ENCODE data around the gene DLGAP1. TPM values are rescaled to one million over a fixed set of nuclear protein-coding genes. Genes with fewer than 3 reads are reported as not detected.
"Not testable (repeated sequence)": the region's sequence is repeated elsewhere in the genome, so short reads cannot be mapped to it uniquely, and the experiment has no call there.

The DLGAP1 gene
- total RNA-seq, 1 donor from 2014 or later, result 18.5 TPM

DNA sequence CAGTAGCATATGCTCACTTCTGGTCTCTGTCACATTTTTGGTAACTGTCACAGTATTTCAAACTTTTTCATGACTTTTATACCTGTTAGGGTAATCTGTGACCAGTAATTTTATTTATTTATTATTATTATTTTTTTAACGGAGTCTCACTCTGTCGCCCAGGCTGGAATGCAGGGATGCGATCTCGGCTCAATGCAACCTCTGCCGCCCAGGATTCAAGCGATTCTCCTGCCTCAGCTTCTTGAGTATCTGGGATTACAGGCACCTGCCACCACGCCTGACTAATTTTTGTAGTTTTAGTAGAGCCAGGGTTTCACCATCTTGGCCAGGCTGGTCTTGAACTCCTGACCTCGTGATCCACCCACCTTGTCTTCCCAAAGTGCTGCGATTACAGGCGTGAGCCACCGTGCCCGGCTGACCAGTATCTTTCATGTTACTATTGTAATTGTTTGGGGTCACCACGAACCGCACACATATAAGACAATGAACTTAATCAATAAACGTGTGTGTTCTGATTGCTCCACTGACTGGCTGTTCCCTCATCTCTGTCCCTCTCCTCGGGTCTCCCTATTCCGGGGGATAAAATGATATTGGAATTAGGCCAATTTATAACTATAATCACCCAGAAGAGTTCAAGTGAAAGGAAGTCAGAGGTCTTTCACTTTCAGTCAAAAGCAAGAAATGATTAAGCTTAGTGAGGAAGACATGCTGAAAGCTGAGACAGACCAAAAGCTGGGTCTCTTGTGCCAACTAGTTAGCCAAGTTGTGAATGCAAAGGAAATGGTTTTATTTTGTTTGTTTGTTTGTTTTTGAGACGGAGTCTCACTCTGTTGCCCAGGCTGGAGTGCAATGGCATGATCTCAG lies 982.2 kb downstream of the DLGAP1 start:
- no peak overlapping the region for H3K4me3 Mint-ChIP-seq
- Histone ChIP-seq H4K20me1 (ENCODE audit: low read depth) (no peaks in the 10 kb centered on the region), H3K27me3 (no peaks in the 10 kb centered on the region), H3K4me2 (no peak overlapping the region), H3K4me1 (no peaks in the 10 kb centered on the region), H3K27ac (no peak overlapping the region), H3K9me3 (ENCODE audit: low read depth) (no peaks in the 10 kb centered on the region), H3K4me3 (no peak overlapping the region), H3K9ac (no peak overlapping the region), H3F3A (ENCODE audit: low read depth) (no peaks in the 10 kb centered on the region), H3K36me3 (no peaks in the 10 kb centered on the region), H2AFZ (replicated peaks) (no peak overlapping the region), H3K79me2 (ENCODE audit: low read depth) (no peaks in the 10 kb centered on the region)
- H3K4me1 Mint-ChIP-seq, result peaks cover 7% of the 10 kb centered on the region
- peaks cover 20% of the 10 kb centered on the region for H3K36me3 Mint-ChIP-seq
- H3K27ac Mint-ChIP-seq, result no peak overlapping the region
- TF ChIP-seq EZH2phosphoT487 (IDR thresholded peaks at IDR 0.05) (no peak), EZH2 (IDR thresholded peaks at IDR 0.05) (no peak)
- TF ChIP-seq, protein P1, sequence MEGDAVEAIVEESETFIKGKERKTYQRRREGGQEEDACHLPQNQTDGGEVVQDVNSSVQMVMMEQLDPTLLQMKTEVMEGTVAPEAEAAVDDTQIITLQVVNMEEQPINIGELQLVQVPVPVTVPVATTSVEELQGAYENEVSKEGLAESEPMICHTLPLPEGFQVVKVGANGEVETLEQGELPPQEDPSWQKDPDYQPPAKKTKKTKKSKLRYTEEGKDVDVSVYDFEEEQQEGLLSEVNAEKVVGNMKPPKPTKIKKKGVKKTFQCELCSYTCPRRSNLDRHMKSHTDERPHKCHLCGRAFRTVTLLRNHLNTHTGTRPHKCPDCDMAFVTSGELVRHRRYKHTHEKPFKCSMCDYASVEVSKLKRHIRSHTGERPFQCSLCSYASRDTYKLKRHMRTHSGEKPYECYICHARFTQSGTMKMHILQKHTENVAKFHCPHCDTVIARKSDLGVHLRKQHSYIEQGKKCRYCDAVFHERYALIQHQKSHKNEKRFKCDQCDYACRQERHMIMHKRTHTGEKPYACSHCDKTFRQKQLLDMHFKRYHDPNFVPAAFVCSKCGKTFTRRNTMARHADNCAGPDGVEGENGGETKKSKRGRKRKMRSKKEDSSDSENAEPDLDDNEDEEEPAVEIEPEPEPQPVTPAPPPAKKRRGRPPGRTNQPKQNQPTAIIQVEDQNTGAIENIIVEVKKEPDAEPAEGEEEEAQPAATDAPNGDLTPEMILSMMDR (IDR thresholded peaks at IDR 0.05), result no peak
- H3K9me3 Mint-ChIP-seq, result peaks cover 22% of the 10 kb centered on the region
- no peak for DNase-seq (ENCODE audit: low spot score)
- no peaks in the 10 kb centered on the region for H3K27me3 Mint-ChIP-seq (ENCODE audit: insufficient read depth, low read depth)

DNA sequence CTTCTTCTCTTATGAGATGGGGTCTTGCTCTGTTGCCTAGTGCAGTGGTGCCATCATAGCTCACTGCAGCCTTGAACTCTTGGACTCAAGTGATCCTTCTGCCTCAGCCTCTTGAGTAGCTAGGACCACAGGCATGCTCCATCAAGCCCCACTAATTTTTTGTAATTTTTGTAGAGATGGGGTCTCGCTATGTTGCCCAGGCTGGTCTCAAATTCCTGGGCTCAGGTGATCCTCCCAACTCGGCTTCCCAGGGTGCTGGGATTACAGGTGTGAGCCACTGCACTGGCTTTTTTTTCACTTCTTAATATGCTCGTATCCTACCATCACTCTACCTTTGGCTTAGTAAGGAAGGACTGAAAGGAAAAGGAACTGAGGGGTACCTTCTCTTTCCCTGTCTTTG lies 983.0 kb downstream of the DLGAP1 start:
- H4K20me1 ChIP-seq (ENCODE audit: low read depth); H3K79me2 ChIP-seq (ENCODE audit: low read depth); H2AFZ ChIP-seq (replicated peaks); H3K9ac ChIP-seq; H3K27ac ChIP-seq; H3F3A ChIP-seq (ENCODE audit: low read depth); H3K4me2 ChIP-seq; H3K36me3 ChIP-seq; H3K4me1 ChIP-seq; H3K9me3 ChIP-seq (ENCODE audit: low read depth); H3K27me3 Mint-ChIP-seq (ENCODE audit: insufficient read depth, low read depth); H3K4me3 ChIP-seq; H3K27me3 ChIP-seq; H3K27ac Mint-ChIP-seq; H3K4me3 Mint-ChIP-seq; DNase-seq (ENCODE audit: low spot score): not testable (repeated sequence)
- Mint-ChIP-seq H3K36me3 (peaks cover 20% of the 10 kb centered on the region), H3K9me3 (peaks cover 22% of the 10 kb centered on the region), H3K4me1 (peaks cover 10% of the 10 kb centered on the region)

DNA sequence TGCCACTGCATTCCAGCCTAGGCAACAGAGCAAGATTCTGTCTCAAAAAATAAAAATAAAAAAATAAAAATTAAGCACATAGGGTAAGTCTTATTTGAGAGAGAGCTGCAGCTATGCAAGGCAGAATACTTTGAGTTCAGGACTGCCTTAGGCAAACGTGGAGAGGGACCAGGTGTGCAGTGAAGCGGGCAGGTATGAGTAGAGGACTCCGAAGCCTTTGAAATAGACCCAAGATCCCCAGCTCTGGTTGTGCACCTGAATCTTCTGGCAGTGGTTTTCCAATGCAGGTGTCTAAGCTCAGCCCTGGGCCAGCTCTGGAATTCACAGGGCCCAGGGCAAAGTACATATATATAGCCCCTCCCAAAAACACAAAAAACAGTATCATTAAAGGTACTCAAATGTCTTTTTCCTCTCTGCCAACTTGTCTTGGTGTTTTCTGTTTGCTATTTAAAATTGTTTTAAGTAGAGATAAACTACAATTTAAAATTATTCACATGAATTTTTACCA lies 983.9 kb downstream of the DLGAP1 start:
- Histone ChIP-seq H3K9ac (no peak overlapping the region), H3K4me2 (no peak overlapping the region), H3K27ac (no peak overlapping the region), H3K4me3 (no peak overlapping the region), H3K9me3 (ENCODE audit: low read depth) (no peaks in the 10 kb centered on the region), H3K36me3 (no peaks in the 10 kb centered on the region), H3K27me3 (no peaks in the 10 kb centered on the region), H3K79me2 (ENCODE audit: low read depth) (no peaks in the 10 kb centered on the region), H3K4me1 (peaks cover 10% of the 10 kb centered on the region), H2AFZ (replicated peaks) (no peak overlapping the region), H4K20me1 (ENCODE audit: low read depth) (no peaks in the 10 kb centered on the region), H3F3A (ENCODE audit: low read depth) (peaks cover 13% of the 10 kb centered on the region)
- H3K27ac Mint-ChIP-seq, result no peak overlapping the region
- H3K9me3 Mint-ChIP-seq, result peaks cover 17% of the 10 kb centered on the region
- DNase-seq (ENCODE audit: low spot score), result no peak
- H3K4me3 Mint-ChIP-seq, result no peak overlapping the region
- TF ChIP-seq, protein P1 (IDR thresholded peaks at IDR 0.05), result no peak
- no peak for TF ChIP-seq EZH2phosphoT487 (IDR thresholded peaks at IDR 0.05)
- no peak for TF ChIP-seq EZH2 (IDR thresholded peaks at IDR 0.05)
- H3K27me3 Mint-ChIP-seq (ENCODE audit: insufficient read depth, low read depth), result peaks cover 4% of the 10 kb centered on the region
- peaks cover 19% of the 10 kb centered on the region for H3K4me1 Mint-ChIP-seq
- H3K36me3 Mint-ChIP-seq, result peaks cover 18% of the 10 kb centered on the region

DNA sequence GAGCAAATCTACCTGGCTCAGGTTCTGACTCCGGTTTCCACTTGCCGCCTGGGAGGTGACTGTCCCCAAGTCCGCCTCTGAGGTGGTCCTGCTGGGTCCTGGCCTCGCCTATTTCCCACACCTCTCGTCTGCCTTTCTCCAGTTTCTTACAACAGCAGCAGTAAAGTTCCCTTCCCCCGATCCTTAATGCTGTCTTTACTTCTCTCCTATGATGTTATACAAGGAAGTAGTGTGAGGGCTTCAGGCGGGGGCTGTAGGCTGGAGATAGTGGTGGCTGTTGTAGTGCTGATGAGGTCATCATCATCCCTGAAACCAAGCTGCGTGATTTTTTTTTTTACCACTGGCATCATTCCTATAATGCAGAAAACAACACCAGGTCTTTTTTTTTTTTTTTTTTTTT lies 986.3 kb downstream of the DLGAP1 start:
- H3K9me3 Mint-ChIP-seq, result peaks cover 2% of the 10 kb centered on the region
- Histone ChIP-seq H3K4me2 (no peak overlapping the region), H3K79me2 (ENCODE audit: low read depth) (no peaks in the 10 kb centered on the region), H4K20me1 (ENCODE audit: low read depth) (no peaks in the 10 kb centered on the region), H3K27me3 (no peaks in the 10 kb centered on the region), H3K36me3 (no peaks in the 10 kb centered on the region), H3K27ac (no peak overlapping the region), H2AFZ (replicated peaks) (no peak overlapping the region), H3K4me3 (no peak overlapping the region), H3K4me1 (peaks cover 14% of the 10 kb centered on the region), H3F3A (ENCODE audit: low read depth) (peaks cover 23% of the 10 kb centered on the region), H3K9ac (no peak overlapping the region), H3K9me3 (ENCODE audit: low read depth) (no peaks in the 10 kb centered on the region)
- H3K4me1 Mint-ChIP-seq, result peaks cover 22% of the 10 kb centered on the region
- no peak for TF ChIP-seq EZH2phosphoT487 (IDR thresholded peaks at IDR 0.05)
- TF ChIP-seq, protein P1 (IDR thresholded peaks at IDR 0.05), result no peak
- TF ChIP-seq EZH2 (IDR thresholded peaks at IDR 0.05), result no peak
- H3K36me3 Mint-ChIP-seq, result peaks cover 14% of the 10 kb centered on the region
- H3K27me3 Mint-ChIP-seq (ENCODE audit: insufficient read depth, low read depth), result peaks cover 4% of the 10 kb centered on the region
- DNase-seq (ENCODE audit: low spot score), result no peak
- no peak overlapping the region for H3K4me3 Mint-ChIP-seq
- no peak overlapping the region for H3K27ac Mint-ChIP-seq
